HUES48 (cell line): ENCODE data around the gene GLRA2.
"Not testable (repeated sequence)": the region's sequence is repeated elsewhere in the genome, so short reads cannot be mapped to it uniquely, and the experiment has no call there.

ENCODE experiments used
- H3K27ac ChIP-seq: one replicate; pipeline ENCODE4 v1.7.0; 2013; ENCODE audit warnings: low read depth, low read length, inconsistent platforms
- H3K27me3 ChIP-seq: 2 replicates; pipeline ENCODE4 v1.6.1; 2013; ENCODE audit warnings: mild to moderate bottlenecking, low read length; ENCODE audit not compliant: control insufficient read depth, insufficient read depth
- H3K36me3 ChIP-seq: 2 replicates; pipeline ENCODE4 v1.6.1; 2013; ENCODE audit warnings: low read length; ENCODE audit not compliant: control insufficient read depth, insufficient read depth
- H3K4me1 ChIP-seq: 2 replicates; pipeline ENCODE4 v1.6.1; 2013; ENCODE audit warnings: mild to moderate bottlenecking, low read length; ENCODE audit not compliant: control insufficient read depth, insufficient read depth
- H3K4me3 ChIP-seq: 2 replicates; pipeline ENCODE4 v1.5.1; 2013; ENCODE audit warnings: mild to moderate bottlenecking, low read depth, low read length
- H3K9ac ChIP-seq: 2 replicates; pipeline ENCODE4 v1.6.1; 2013; ENCODE audit warnings: mild to moderate bottlenecking, low read depth, low read length, moderate library complexity
- H3K9me3 ChIP-seq: 2 replicates; pipeline ENCODE4 v1.6.1; 2013; ENCODE audit warnings: low read length; ENCODE audit not compliant: control insufficient read depth, insufficient read depth

The GLRA2 gene

DNA sequence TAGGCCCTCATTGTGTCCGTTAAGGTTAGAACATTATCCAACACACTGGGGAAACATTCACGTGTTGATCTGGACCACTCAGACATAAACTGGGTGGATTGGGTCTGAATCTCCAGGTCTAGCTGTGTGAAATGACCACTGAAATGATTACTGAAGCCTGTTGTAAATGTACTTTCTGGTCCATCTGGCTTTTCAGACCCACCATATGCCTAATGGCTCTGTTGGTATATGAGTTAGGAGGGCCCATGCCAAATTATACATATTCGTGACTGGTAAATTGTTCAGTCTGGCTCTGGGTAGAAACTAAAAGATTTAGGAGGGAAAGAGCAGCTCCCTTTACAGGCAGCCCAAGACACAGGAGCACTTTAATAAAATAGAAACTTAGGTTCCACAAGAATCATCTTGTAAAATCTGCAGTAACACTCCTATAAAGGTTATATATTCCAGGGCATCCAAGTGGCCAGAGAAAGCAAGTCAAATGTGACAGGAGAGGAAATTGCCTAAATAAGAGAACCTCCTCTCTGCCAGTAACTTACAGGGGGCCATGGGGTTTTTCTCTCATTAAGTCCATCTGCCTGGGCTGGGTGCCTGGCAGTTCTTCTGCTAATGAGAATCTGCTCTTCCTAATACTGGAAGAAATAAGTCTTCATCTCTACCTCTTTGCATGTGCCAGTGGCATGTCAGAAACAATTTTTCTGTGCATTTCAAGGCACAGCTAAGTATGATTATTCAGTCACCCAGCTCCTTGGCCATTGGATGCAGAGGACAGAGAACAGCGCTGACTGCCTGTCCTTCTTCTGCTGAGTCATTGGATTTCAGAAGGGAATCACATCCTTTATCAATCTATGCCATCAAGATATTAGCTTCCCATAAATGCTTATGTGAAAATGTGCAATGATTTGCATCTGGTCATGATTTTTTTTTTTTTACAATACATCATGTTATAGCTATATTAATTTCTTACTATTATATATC is 112.6 kb downstream of the GLRA2 start:
- Histone ChIP-seq H3K4me3 (no peak overlapping the region), H3K27ac (no peak overlapping the region), H3K9me3 (no peaks in the 10 kb centered on the region), H3K36me3 (no peaks in the 10 kb centered on the region), H3K9ac (no peak overlapping the region), H3K27me3 (peaks cover 3% of the 10 kb centered on the region; the same call in 1 of the 2 replicates), H3K4me1 (no peaks in the 10 kb centered on the region)

DNA sequence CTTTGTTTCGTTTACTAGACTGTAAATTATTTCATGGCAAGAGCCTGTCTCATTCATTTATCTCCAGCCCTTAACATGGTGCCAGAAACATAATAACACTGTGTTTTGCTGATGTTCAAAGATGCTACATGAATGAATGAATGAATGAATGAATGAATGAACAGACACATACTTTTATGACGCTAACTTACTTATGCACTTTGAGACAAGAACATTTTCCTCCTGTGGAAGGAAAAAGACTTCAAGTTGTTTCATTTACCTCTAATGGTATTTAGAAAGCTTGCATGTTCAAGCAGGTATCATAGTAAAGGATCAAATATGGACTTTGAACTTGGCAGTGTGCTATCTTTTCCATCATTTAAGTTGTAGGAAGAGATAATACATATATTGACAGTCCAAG is 131.6 kb downstream of the GLRA2 start:
- H3K4me3 ChIP-seq: no peak overlapping the region
- H3K9ac ChIP-seq: no peak overlapping the region
- H3K9me3 ChIP-seq: no peaks in the 10 kb centered on the region
- no peak overlapping the region for H3K27ac ChIP-seq
- H3K4me1 ChIP-seq: no peaks in the 10 kb centered on the region
- no peaks in the 10 kb centered on the region for H3K27me3 ChIP-seq
- H3K36me3 ChIP-seq: no peaks in the 10 kb centered on the region

DNA sequence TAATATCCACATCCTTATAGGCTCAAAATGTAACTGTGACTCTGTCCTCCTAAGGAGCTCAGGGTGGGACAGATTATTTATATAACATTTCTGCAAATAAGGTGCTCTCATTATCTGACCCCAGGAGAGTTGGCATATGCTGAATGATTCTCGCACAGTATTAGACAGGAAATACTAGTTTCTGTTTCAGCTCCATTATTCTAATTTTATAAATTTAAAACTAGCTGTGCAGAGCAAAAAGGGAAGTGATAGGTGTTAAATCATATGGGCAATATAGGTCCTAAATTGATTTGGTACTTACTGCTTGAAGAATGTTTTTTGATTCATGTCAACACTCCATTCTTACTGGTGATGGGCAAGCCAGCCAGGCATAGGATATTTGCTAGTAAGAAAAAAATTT is 141.5 kb downstream of the GLRA2 start:
- Histone ChIP-seq H3K36me3 (no peaks in the 10 kb centered on the region), H3K4me1 (no peaks in the 10 kb centered on the region), H3K27ac (no peak overlapping the region), H3K9me3 (no peaks in the 10 kb centered on the region), H3K4me3 (no peak overlapping the region), H3K27me3 (no peaks in the 10 kb centered on the region), H3K9ac (no peak overlapping the region)

DNA sequence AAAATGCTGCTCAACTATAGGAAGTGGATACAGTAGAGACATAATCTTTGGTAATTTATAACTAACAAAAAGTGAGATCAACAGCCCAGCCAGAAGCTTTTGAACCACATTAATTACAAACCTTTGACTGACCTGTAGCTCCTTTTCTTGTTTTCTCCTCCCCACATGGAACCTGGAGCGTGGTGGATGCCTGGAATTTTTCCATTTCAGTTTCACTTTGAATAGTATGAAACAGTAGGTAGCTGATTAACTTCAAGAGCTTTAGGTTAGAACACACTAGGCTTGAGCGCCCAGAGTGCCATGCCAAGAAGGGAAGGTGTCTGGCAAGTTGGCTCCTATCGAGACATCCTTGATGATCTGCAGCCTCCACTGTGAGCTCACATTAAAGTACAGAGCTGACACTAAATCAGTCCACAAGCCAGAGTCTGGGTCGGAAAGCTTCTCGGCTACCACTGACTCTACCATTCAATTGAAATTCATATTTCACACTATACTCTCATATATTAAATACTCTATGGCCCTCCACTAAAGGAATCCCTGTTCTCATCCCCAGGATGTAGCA is 143.4 kb downstream of the GLRA2 start:
- no peaks in the 10 kb centered on the region for H3K36me3 ChIP-seq
- H3K4me1 ChIP-seq: no peaks in the 10 kb centered on the region
- H3K27ac ChIP-seq: no peak overlapping the region
- no peak overlapping the region for H3K9ac ChIP-seq
- no peak overlapping the region for H3K4me3 ChIP-seq
- H3K9me3 ChIP-seq: no peaks in the 10 kb centered on the region
- no peaks in the 10 kb centered on the region for H3K27me3 ChIP-seq

DNA sequence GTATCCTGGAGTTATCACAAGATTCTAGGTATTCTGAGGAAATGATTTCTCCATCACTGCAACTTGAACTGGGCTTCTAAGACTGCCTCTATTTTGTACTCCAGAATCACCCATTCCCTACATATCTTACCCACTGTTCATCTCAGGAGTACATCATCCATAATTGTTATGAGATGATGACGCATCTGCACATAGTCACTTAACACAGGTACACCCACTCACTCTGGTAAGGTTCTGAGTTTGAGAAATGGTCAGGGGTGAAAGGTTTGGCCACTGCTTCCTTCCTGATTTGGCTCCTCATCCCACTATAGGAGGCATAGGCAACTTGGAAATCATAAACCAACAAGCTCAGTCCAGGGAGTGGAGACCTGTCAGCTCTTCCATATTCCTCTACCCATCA is 143.9 kb downstream of the GLRA2 start:
- no peak overlapping the region for H3K4me3 ChIP-seq
- no peak overlapping the region for H3K9ac ChIP-seq
- H3K27ac ChIP-seq: no peak overlapping the region
- no peaks in the 10 kb centered on the region for H3K4me1 ChIP-seq
- no peaks in the 10 kb centered on the region for H3K36me3 ChIP-seq
- H3K27me3 ChIP-seq: no peaks in the 10 kb centered on the region
- no peaks in the 10 kb centered on the region for H3K9me3 ChIP-seq

DNA sequence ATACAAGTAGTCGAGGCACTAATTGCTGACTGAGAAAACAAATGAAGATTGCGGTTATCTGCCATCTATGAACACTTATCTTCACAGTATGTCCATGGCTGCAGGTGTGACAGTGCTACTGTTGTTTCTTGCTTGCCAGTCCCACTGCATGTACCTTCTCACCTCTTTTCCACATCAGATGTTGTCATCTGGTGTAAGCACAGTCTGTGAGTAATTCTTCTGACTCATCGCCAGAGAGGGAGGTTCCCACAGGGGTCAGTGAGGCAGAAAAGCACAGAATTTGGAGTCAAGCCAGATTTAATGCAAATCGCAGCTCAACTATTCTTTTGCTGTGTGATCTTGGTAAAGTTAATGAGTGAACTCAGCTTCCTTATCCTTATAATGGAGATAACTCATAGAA is 144.4 kb downstream of the GLRA2 start:
- H3K9ac ChIP-seq: no peak overlapping the region
- H3K27me3 ChIP-seq: no peaks in the 10 kb centered on the region
- no peaks in the 10 kb centered on the region for H3K4me1 ChIP-seq
- no peaks in the 10 kb centered on the region for H3K36me3 ChIP-seq
- H3K4me3 ChIP-seq: no peak overlapping the region
- no peaks in the 10 kb centered on the region for H3K9me3 ChIP-seq
- H3K27ac ChIP-seq: no peak overlapping the region

DNA sequence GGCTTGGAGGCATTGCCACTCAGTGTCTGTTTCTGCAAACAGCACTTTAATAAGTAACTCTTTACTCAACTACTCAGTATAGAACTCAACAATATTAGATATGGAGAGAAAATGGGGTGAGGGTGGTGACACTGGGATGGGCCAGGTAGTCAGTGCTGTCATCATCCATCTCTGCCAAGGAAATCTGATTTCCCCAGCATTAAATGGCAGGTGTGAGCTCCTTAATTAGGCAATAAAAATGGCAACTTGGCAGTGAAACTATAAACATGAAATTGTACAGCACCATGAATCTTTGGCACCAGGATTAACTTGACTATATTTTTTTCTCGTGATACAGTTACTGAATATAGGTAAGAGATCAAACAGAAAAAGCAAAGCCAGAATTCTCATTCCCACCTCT is 146.2 kb downstream of the GLRA2 start:
- no peak overlapping the region for H3K9ac ChIP-seq
- H3K27me3 ChIP-seq: no peaks in the 10 kb centered on the region; the same call in 1 of the 2 replicates

DNA sequence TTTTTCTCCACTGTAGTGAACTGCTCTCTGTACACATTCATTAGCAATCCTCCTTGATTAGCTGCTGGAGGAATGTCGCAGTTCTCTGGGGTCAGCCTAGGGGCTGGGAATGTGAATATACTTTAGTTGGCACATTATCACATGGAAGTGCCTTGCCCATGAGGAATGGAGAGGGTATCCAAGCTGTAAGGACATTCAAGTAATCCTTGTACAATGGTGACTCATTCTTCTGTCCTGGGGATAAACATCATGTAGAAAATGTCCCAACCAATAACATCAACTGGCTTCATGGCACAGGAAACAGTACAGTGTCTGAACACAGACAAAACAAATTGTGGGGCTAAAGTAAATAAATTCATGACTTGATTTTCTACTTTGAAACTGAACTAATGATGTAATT is 147.1 kb downstream of the GLRA2 start:
- Histone ChIP-seq H3K27me3 (no peaks in the 10 kb centered on the region; the same call in 1 of the 2 replicates), H3K4me3 (no peak overlapping the region), H3K4me1 (no peaks in the 10 kb centered on the region), H3K36me3 (no peaks in the 10 kb centered on the region), H3K9ac (no peak overlapping the region), H3K27ac (no peak overlapping the region), H3K9me3 (no peaks in the 10 kb centered on the region)

More for the DNA sequence above, 146.2 kb downstream of the GLRA2 start:
- Histone ChIP-seq H3K4me1 (no peaks in the 10 kb centered on the region), H3K4me3 (no peak overlapping the region), H3K27ac (no peak overlapping the region), H3K36me3 (no peaks in the 10 kb centered on the region), H3K9me3 (no peaks in the 10 kb centered on the region)

DNA sequence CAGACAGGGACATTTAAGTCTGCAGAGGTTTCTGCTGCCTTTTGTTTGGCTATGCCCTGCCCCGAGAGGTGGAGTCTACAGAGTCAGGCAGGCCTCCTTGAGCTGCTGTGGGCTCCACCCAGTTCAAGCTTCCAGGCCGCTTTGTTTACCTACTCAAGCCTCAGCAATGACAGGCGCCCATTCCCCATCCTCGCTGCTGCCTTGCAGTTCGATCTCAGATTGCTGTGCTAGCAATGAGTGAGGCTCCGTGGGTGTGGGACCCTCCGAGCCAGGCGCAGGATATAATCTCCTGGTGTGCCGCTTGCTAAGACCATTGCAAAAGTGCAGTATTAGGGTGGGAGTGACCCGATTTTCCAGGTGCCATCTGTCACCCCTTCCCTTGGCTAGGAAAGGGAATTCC is 159.0 kb downstream of the GLRA2 start:
- not testable (repeated sequence) for H3K4me1 ChIP-seq, H3K27me3 ChIP-seq, H3K9ac ChIP-seq, H3K27ac ChIP-seq, H3K36me3 ChIP-seq, H3K4me3 ChIP-seq
- peaks cover 12% of the 10 kb centered on the region for H3K9me3 ChIP-seq

DNA sequence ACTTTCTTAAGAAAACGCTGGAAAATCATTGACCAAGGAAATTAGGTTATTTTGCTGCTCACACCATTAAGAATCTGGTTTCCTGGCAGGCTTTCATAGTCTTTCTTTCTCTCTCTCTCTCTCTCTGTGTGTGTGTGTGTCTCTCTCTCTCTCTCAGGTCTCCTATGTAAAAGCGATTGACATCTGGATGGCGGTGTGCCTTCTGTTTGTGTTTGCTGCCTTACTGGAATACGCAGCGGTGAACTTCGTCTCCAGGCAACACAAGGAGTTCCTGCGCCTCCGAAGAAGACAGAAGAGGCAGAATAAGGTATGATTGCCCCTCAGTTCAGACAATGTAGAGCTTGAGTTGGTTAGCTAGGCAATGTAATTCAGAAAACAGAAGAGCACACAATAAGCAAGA is 161.2 kb downstream of the GLRA2 start:
- Histone ChIP-seq H3K9me3 (peaks cover 12% of the 10 kb centered on the region), H3K27ac (no peak overlapping the region), H3K36me3 (no peaks in the 10 kb centered on the region), H3K9ac (no peak overlapping the region), H3K4me1 (no peaks in the 10 kb centered on the region), H3K4me3 (no peak overlapping the region), H3K27me3 (no peaks in the 10 kb centered on the region)

DNA sequence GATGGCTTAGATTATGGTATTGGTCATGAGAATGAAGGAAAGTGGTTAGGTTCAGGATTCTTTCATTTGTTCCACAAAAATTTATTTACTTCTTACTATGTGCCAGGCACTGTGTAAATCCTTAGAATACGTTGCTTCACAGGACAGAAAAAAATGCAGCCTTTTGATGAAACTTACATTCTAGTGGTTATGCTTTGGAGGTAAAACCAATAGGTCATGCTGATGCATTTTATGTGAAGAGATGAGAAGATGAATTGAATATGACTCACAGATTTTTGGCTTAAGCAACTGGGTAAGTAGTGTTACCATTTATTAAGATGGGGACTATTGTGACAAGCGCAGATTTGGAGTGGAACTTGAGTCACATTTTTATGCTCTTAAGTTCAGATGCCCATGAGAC is 165.3 kb downstream of the GLRA2 start:
- Histone ChIP-seq H3K4me3 (no peak overlapping the region), H3K27me3 (no peaks in the 10 kb centered on the region)

More for the DNA sequence above, 165.3 kb downstream of the GLRA2 start:
- Histone ChIP-seq H3K9me3 (no peaks in the 10 kb centered on the region), H3K9ac (no peak overlapping the region), H3K27ac (no peak overlapping the region), H3K4me1 (no peaks in the 10 kb centered on the region), H3K36me3 (no peaks in the 10 kb centered on the region)
